SK-N-SH (cell line): Measurements from ENCODE around the gene RPS27L.

Experiments used
- FOXM1 ChIP-seq: IDR thresholded peaks from 2 replicates; pipeline ENCODE4 v1.4.0; 2012; ENCODE audit warnings: low read depth, mild to moderate bottlenecking
- GABPA ChIP-seq: IDR thresholded peaks from 2 replicates; pipeline ENCODE4 v1.4.0; 2012; ENCODE audit warnings: low read depth, mild to moderate bottlenecking
- RAD21 ChIP-seq: IDR thresholded peaks from 2 replicates; pipeline ENCODE4 v1.6.1; 2012; ENCODE audit warnings: mild to moderate bottlenecking, low read length
- USF2 ChIP-seq: fragments of 150-350 bp; IDR thresholded peaks from 2 replicates; pipeline ENCODE4 v1.6.1; 2017; ENCODE audit warnings: antibody characterized with exemption, low read length, low read depth, borderline replicate concordance
- YY1 ChIP-seq: IDR thresholded peaks from 2 replicates; pipeline ENCODE4 v1.4.0; 2012; ENCODE audit warnings: low read depth, mild to moderate bottlenecking
- TF ChIP-seq, protein P1 (sequence below): IDR thresholded peaks from 2 replicates; pipeline ENCODE4 v1.4.0; 2012; ENCODE audit warnings: low read depth
- TF ChIP-seq, protein P2 (sequence below): fragments of 200-600 bp; sonication (generic); IDR thresholded peaks from 2 replicates; pipeline ENCODE4 v1.6.1; 2017; ENCODE audit warnings: antibody characterized with exemption, mild to moderate bottlenecking, moderate library complexity
- TF ChIP-seq, protein P3 (sequence below): fragments of 150-350 bp; IDR thresholded peaks from 2 replicates; pipeline ENCODE4 v1.6.1; 2016; ENCODE audit warnings: mild to moderate bottlenecking, low read depth, low read length

DNA sequence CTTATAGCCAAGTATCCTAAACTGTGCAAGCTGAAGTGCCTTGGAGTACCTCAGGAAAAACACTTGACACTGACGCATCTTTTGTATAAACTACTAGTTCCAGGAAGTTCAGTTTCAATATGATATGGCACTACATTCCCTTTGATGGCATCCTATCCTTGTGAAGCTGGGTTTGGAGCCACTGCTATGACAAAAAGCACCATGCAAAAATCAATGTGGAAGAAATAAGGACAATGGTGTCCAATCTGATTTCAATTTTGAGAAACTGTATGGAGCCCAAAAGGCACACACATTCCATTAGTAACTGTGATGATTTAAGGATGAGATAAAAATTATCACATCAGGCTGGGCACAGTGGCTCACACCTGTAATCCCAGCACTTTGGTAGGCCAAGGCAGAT is 5.6 kb downstream of the RPS27L start:
- TF ChIP-seq, protein P1, sequence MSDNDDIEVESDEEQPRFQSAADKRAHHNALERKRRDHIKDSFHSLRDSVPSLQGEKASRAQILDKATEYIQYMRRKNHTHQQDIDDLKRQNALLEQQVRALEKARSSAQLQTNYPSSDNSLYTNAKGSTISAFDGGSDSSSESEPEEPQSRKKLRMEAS = no peak
- TF ChIP-seq RAD21 (no peak), GABPA (no peak), USF2 (no peak), FOXM1 (no peak), YY1 (no peak)
- TF ChIP-seq, protein P2, sequence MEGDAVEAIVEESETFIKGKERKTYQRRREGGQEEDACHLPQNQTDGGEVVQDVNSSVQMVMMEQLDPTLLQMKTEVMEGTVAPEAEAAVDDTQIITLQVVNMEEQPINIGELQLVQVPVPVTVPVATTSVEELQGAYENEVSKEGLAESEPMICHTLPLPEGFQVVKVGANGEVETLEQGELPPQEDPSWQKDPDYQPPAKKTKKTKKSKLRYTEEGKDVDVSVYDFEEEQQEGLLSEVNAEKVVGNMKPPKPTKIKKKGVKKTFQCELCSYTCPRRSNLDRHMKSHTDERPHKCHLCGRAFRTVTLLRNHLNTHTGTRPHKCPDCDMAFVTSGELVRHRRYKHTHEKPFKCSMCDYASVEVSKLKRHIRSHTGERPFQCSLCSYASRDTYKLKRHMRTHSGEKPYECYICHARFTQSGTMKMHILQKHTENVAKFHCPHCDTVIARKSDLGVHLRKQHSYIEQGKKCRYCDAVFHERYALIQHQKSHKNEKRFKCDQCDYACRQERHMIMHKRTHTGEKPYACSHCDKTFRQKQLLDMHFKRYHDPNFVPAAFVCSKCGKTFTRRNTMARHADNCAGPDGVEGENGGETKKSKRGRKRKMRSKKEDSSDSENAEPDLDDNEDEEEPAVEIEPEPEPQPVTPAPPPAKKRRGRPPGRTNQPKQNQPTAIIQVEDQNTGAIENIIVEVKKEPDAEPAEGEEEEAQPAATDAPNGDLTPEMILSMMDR = no peak
- TF ChIP-seq, protein P3, sequence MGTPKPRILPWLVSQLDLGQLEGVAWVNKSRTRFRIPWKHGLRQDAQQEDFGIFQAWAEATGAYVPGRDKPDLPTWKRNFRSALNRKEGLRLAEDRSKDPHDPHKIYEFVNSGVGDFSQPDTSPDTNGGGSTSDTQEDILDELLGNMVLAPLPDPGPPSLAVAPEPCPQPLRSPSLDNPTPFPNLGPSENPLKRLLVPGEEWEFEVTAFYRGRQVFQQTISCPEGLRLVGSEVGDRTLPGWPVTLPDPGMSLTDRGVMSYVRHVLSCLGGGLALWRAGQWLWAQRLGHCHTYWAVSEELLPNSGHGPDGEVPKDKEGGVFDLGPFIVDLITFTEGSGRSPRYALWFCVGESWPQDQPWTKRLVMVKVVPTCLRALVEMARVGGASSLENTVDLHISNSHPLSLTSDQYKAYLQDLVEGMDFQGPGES = no peak
